HFFc6 (cell line): Measurements from ENCODE around the gene ASPN. TPM values are rescaled to one million over a fixed set of nuclear protein-coding genes. Genes with fewer than 3 reads are reported as not detected.

Experiments used
- DNase-seq: peaks from one replicate; pipeline ENCODE4 v3.0.0-alpha.2; 2018
- H3K27ac Mint-ChIP-seq: 2 replicates; pipeline ENCODE4 v1.8.0; 2020; ENCODE audit warnings: mild to moderate bottlenecking, mixed read lengths
- H3K27me3 Mint-ChIP-seq: 2 replicates; pipeline ENCODE4 v1.8.0; 2021; ENCODE audit warnings: mild to moderate bottlenecking, moderate library complexity, mixed read lengths; ENCODE audit not compliant: insufficient read depth
- H3K36me3 Mint-ChIP-seq: 2 replicates; pipeline ENCODE4 v1.8.0; 2021; ENCODE audit warnings: low read depth, mixed read lengths
- H3K4me1 Mint-ChIP-seq: 2 replicates; pipeline ENCODE4 v1.8.0; 2020; ENCODE audit warnings: low read depth, mixed read lengths
- H3K4me3 Mint-ChIP-seq: 2 replicates; pipeline ENCODE4 v1.8.0; 2020; ENCODE audit warnings: mild to moderate bottlenecking, moderate library complexity, mixed read lengths
- H3K9me3 Mint-ChIP-seq: 2 replicates; pipeline ENCODE4 v1.8.0; 2020; ENCODE audit warnings: mild to moderate bottlenecking, mixed read lengths
- total RNA-seq, 6 experiments: library from RNA; stranded (reverse); fragmentation: NEBNext Ultra II Directional; extraction: Animal tissue kit (Norgen Biotek cat#: 25700); gene quantifications; 2 replicates in 1 of 6; 3 replicates in 5 of 6; pipeline ENCODE4 v1.2.3, GENCODE V29; 2021
- TF ChIP-seq, protein P1 (sequence below): fragments of 200-600 bp; sonication (generic); IDR thresholded peaks from 2 replicates; pipeline ENCODE4 v1.5.0; 2021; ENCODE audit warnings: antibody characterized with exemption, mild to moderate bottlenecking

Gene ASPN
- total RNA-seq, 6 experiments from 2014 or later: 4.0 to 6.7 (median 4.6) TPM

GRCh38 chr9:92510747-92511146 lies 28.4 kb upstream of the ASPN start:
- Mint-ChIP-seq H3K9me3 (no peaks in the 10 kb centered on the region), H3K4me1 (peaks cover 52% of the 10 kb centered on the region), H3K4me3 (no peak overlapping the region), H3K27ac (no peak overlapping the region), H3K27me3 (no peaks in the 10 kb centered on the region), H3K36me3 (no peaks in the 10 kb centered on the region; the same call in 1 of the 2 replicates)
- TF ChIP-seq, protein P1, sequence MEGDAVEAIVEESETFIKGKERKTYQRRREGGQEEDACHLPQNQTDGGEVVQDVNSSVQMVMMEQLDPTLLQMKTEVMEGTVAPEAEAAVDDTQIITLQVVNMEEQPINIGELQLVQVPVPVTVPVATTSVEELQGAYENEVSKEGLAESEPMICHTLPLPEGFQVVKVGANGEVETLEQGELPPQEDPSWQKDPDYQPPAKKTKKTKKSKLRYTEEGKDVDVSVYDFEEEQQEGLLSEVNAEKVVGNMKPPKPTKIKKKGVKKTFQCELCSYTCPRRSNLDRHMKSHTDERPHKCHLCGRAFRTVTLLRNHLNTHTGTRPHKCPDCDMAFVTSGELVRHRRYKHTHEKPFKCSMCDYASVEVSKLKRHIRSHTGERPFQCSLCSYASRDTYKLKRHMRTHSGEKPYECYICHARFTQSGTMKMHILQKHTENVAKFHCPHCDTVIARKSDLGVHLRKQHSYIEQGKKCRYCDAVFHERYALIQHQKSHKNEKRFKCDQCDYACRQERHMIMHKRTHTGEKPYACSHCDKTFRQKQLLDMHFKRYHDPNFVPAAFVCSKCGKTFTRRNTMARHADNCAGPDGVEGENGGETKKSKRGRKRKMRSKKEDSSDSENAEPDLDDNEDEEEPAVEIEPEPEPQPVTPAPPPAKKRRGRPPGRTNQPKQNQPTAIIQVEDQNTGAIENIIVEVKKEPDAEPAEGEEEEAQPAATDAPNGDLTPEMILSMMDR: no peak
- DNase-seq: no peak

DNA sequence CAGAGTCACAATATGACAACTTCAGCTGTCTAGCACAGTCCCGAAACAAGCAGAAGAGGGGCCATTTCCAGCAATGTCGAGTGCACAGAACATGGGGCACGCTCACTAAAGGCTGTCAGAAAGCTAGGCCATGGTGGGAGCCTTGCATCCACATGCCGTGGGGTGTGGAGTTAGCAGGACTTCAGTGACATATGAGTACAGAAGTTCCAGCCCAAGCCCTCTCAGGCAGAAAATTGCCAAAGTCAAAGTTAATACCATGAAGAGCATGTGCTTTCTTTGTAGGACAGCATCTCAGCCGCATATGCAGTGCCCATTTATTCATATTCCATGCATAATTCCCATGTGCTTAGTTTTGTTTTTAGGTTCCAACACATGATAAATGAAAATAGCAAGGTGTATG lies 26.7 kb upstream of the ASPN start:
- TF ChIP-seq, protein P1: no peak
- H3K27me3 Mint-ChIP-seq: no peaks in the 10 kb centered on the region
- DNase-seq: no peak
- H3K9me3 Mint-ChIP-seq: no peaks in the 10 kb centered on the region
- no peak overlapping the region for H3K27ac Mint-ChIP-seq
- H3K36me3 Mint-ChIP-seq: no peaks in the 10 kb centered on the region; the same call in 1 of the 2 replicates
- no peak overlapping the region for H3K4me3 Mint-ChIP-seq
- peaks cover 68% of the 10 kb centered on the region for H3K4me1 Mint-ChIP-seq

DNA sequence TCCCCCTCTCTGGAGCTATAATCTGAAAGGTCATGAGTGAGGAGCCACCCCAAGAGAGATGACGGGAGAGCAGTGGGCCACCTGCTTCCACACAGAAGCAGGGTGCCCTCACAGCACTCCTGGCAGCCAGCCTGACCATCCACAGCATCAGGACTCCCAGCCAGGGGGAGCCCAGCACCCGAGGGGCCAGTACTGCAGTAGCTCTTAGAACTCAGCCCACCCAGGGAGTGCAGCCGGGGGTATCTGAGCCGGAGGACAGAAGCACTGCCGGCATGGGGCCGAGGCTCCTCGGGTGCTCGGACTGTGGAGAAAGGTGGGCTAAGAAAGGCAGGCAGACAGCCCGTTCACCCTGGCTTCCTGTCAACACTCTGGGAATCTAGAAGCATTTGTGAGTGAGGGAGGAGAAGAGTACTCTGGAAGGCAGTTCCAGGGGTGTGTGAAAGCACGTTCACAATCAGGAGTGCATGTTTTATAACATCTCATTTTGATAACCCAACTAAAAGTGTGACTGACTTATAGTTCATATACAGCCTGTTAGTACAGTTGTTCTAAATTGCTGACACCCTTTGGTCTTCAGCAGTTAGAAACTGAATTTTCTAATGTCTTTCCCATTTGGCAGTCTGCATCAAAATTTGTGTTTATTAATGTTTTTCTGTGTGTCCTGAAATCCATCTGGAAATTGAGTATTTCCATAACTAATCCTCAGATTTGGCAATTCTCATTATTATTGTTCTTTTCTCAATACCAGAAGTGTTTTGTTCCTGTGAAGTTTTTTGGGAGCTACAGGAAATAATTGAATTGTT lies 25.9 kb upstream of the ASPN start:
- no peaks in the 10 kb centered on the region for H3K27me3 Mint-ChIP-seq
- H3K36me3 Mint-ChIP-seq: no peaks in the 10 kb centered on the region; the same call in 1 of the 2 replicates
- no peak for DNase-seq
- peaks cover 73% of the 10 kb centered on the region for H3K4me1 Mint-ChIP-seq
- no peaks in the 10 kb centered on the region for H3K9me3 Mint-ChIP-seq
- TF ChIP-seq, protein P1: no peak
- no peak overlapping the region for H3K4me3 Mint-ChIP-seq
- peak overlapping the region; percentile 98 for H3K27ac Mint-ChIP-seq

DNA sequence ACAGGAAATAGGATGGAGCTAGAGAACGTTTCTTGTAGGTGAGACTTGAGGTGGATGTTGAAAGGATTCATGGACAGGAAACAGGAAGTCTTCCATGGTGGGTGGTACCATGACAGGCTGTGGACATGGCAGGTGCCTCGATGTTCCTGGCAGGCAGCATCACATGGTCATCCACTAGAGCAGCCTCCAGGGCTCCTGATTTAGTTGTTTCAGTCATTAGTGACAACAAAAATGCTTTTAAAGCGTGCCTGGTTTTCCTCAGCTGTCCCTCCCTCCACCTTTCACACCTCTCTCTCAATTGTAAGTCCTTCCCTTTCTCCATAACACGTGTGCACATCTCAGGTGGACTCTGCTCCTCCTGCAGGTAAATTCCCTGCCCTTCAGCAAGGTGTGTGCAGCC lies 25.2 kb upstream of the ASPN start:
- Mint-ChIP-seq H3K9me3 (no peaks in the 10 kb centered on the region), H3K36me3 (no peaks in the 10 kb centered on the region; the same call in 1 of the 2 replicates), H3K27ac (peak overlapping the region; percentile 98), H3K4me1 (peaks cover 69% of the 10 kb centered on the region), H3K27me3 (no peaks in the 10 kb centered on the region), H3K4me3 (peak overlapping the region; percentile 64; the same call in 1 of the 2 replicates)
- TF ChIP-seq, protein P1: no peak
- no peak for DNase-seq

- H3K9me3 Mint-ChIP-seq: no peaks in the 10 kb centered on the region
- TF ChIP-seq, protein P1: 0 out of 2 replicates have a peak, but pooled peaks have one; percentile 10
- H3K27me3 Mint-ChIP-seq: no peaks in the 10 kb centered on the region
- peak overlapping the region; percentile 98 for H3K27ac Mint-ChIP-seq
- peaks cover 69% of the 10 kb centered on the region for H3K4me1 Mint-ChIP-seq
- H3K36me3 Mint-ChIP-seq: no peaks in the 10 kb centered on the region; the same call in 1 of the 2 replicates
- DNase-seq: no peak
- H3K4me3 Mint-ChIP-seq: peak overlapping the region; percentile 64
Observed at GRCh38 chr9:92507005-92507404, 24.7 kb upstream of the ASPN start.
